HepG2 (cell line): ENCODE data around the gene CCRL2. TPM values are rescaled to one million over a fixed set of nuclear protein-coding genes. Genes with fewer than 3 reads are reported as not detected.

ENCODE experiments used
- ATAC-seq: fragments of 200-7000 bp; cut with Tn5 transposase; 3 replicates; pipeline ENCODE4 v1.9.1; 2020; ENCODE audit warnings: mild to moderate bottlenecking, moderate library complexity
- BruUV-seq: library from RNA; stranded (reverse); fragments of 400-500 nt; replicated peaks from 2 replicates; lab custom pipeline; 2021; lab: Mats Ljungman, UMichigan
- CTCF ChIA-PET: fragments of 300-600 bp; formaldehyde crosslinking; extraction: SDS; loops from one replicate; lab custom pipeline; 2021; ENCODE audit warnings: low total read pairs, inconsistent platforms, low intra/inter-chr PET ratio; lab: Yijun Ruan, JAX
- POLR2A ChIA-PET: fragments of 350-600 bp; sonication (Branson Sonifier 250); formaldehyde crosslinking; loops from one replicate; lab custom pipeline; 2020; ENCODE audit warnings: antibody characterized with exemption, inconsistent platforms; lab: Yijun Ruan, JAX
- DNase-seq: peaks from one replicate; pipeline ENCODE4 v3.0.0-alpha.2; 2015; ENCODE audit warnings: low spot score
- FAIRE-seq: peaks from 3 replicates; lab custom pipeline; 2011; peaks lifted over from hg19 to GRCh38; lab: Jason Lieb, UNC
- H2AFZ ChIP-seq: one replicate; pipeline ENCODE4 v1.6.1; 2011; ENCODE audit warnings: low read length, inconsistent platforms
- H3K27ac ChIP-seq: fragments of 300-600 bp; 3 replicates; pipeline ENCODE4 v1.8.0; 2011; ENCODE audit warnings: mixed run types, mild to moderate bottlenecking, mixed read lengths, low read length, inconsistent platforms; ENCODE audit not compliant: insufficient read depth; ENCODE audit errors: extremely low read length
- H3K27me3 ChIP-seq, 2 experiments: fragments of 200-600 bp in 1 of 2; 2 replicates in 1 of 2; 3 replicates in 1 of 2; pipeline versions ENCODE4 v1.6.0 to v1.8.0; 2011; ENCODE audit warnings: low read length in 2 of 2, mild to moderate bottlenecking in 2 of 2, moderate library complexity in 2 of 2, inconsistent platforms in 1 of 2; ENCODE audit not compliant: insufficient read depth in 2 of 2, control insufficient read depth in 1 of 2
- H3K36me3 ChIP-seq, 2 experiments: fragments of 200-600 bp in 1 of 2; replicated peaks in 1 of 2; 2 replicates in 1 of 2; 3 replicates in 1 of 2; pipeline versions ENCODE4 v1.5.1 to v1.8.0; 2011; ENCODE audit warnings: low read length in 2 of 2, inconsistent platforms in 1 of 2; ENCODE audit not compliant: insufficient read depth in 2 of 2, control insufficient read depth in 1 of 2
- H3K4me1 ChIP-seq: 2 replicates; pipeline ENCODE4 v1.5.1; 2012; ENCODE audit warnings: low read length, inconsistent platforms; ENCODE audit not compliant: insufficient read depth
- H3K4me2 ChIP-seq: 2 replicates; pipeline ENCODE4 v1.6.0; 2011; ENCODE audit warnings: low read depth, low read length, inconsistent platforms
- H3K4me3 ChIP-seq, 3 experiments: fragments of 200-600 bp in 1 of 3; sonication (generic), shearing (Covaris generic) in 1 of 3; replicated peaks in 1 of 3; 2 replicates each; pipeline ENCODE4 v1.5.1; 2011 to 2016; ENCODE audit warnings: low read length in 3 of 3, inconsistent platforms in 2 of 3, low read depth in 2 of 3, mild to moderate bottlenecking in 2 of 3, control low read depth in 1 of 3, mixed read lengths in 1 of 3; ENCODE audit not compliant: insufficient read depth in 1 of 3
- H3K79me2 ChIP-seq: one replicate; pipeline ENCODE4 v1.6.1; 2011; ENCODE audit warnings: low read length, inconsistent platforms; ENCODE audit not compliant: insufficient read depth
- H3K9ac ChIP-seq: 2 replicates; pipeline ENCODE4 v1.6.0; 2011; ENCODE audit warnings: mild to moderate bottlenecking, low read depth, low read length, inconsistent platforms; ENCODE audit not compliant: insufficient read depth
- H3K9me3 ChIP-seq: 2 replicates; pipeline ENCODE4 v1.5.1; 2012; ENCODE audit warnings: mild to moderate bottlenecking, low read length
- H4K20me1 ChIP-seq: 2 replicates; pipeline ENCODE4 v1.6.0; 2011; ENCODE audit warnings: inconsistent platforms, mild to moderate bottlenecking, low read length, moderate library complexity; ENCODE audit not compliant: insufficient read depth
- AFF4 ChIP-seq: sonication (generic); formaldehyde crosslinking; IDR thresholded peaks from 2 replicates; pipeline ENCODE4 v1.4.0; 2020; ENCODE audit warnings: missing genetic modification reagents
- ATF4 ChIP-seq, 2 experiments: fragments of 450-650 bp in 1 of 2; sonication (generic) in 1 of 2; formaldehyde crosslinking; IDR thresholded peaks; 2 replicates each; pipeline versions ENCODE4 v1.5.0 to v1.8.0; 2020 to 2022; ENCODE audit warnings: mild to moderate bottlenecking in 1 of 2, missing genetic modification reagents in 1 of 2
- ETV6 ChIP-seq: sonication (generic); formaldehyde crosslinking; conservative IDR thresholded peaks from 2 replicates; pipeline ENCODE4 v1.4.0; 2020; ENCODE audit warnings: missing genetic modification reagents
- HNF4A ChIP-seq: sonication (generic); formaldehyde crosslinking; IDR thresholded peaks from 2 replicates; pipeline ENCODE4 v1.4.0; 2020; ENCODE audit warnings: missing genetic modification reagents
- HOXA9 ChIP-seq: sonication (generic); formaldehyde crosslinking; IDR thresholded peaks from 2 replicates; pipeline ENCODE4 v1.8.1; 2022; ENCODE audit warnings: missing genetic modification reagents, mild to moderate bottlenecking, moderate library complexity, borderline replicate concordance
- ISL2 ChIP-seq: sonication (generic); formaldehyde crosslinking; IDR thresholded peaks from 2 replicates; pipeline ENCODE4 v1.5.0; 2020; ENCODE audit warnings: missing genetic modification reagents
- SMAD1 ChIP-seq: sonication (generic); formaldehyde crosslinking; IDR thresholded peaks from 2 replicates; pipeline ENCODE4 v1.4.0; 2020; ENCODE audit warnings: missing genetic modification reagents, low read depth, mild to moderate bottlenecking, borderline replicate concordance
- TP53 ChIP-seq: sonication (generic); formaldehyde crosslinking; conservative IDR thresholded peaks from 2 replicates; pipeline ENCODE4 v1.4.0; 2020; ENCODE audit warnings: missing genetic modification reagents
- ZNF317 ChIP-seq: sonication (generic); formaldehyde crosslinking; IDR thresholded peaks from 2 replicates; pipeline ENCODE4 v1.5.0; 2020; ENCODE audit warnings: mild to moderate bottlenecking, missing genetic modification reagents
- ZNF570 ChIP-seq: sonication (generic); formaldehyde crosslinking; IDR thresholded peaks from 2 replicates; pipeline ENCODE4 v1.4.0; 2020; ENCODE audit warnings: mild to moderate bottlenecking, missing genetic modification reagents, borderline replicate concordance
- ZNF678 ChIP-seq: sonication (generic); formaldehyde crosslinking; IDR thresholded peaks from 2 replicates; pipeline ENCODE4 v1.4.0; 2020; ENCODE audit warnings: mild to moderate bottlenecking, missing genetic modification reagents
- ZNF746 ChIP-seq: sonication (generic); formaldehyde crosslinking; IDR thresholded peaks from 2 replicates; pipeline ENCODE4 v1.8.0; 2022; ENCODE audit warnings: mild to moderate bottlenecking, missing genetic modification reagents
- ZNF788 ChIP-seq: sonication (generic); formaldehyde crosslinking; IDR thresholded peaks from 2 replicates; pipeline ENCODE4 v1.5.0; 2020; ENCODE audit warnings: mild to moderate bottlenecking, missing genetic modification reagents, borderline replicate concordance
- WGBS: methylation state at CpG from one replicate; pipeline ENCODE4 v1.1.6; 2017; ENCODE audit warnings: low lambda C conversion rate; 5-methylcytosine and 5-hydroxymethylcytosine counted together
- in situ Hi-C: cut with HindIII; loops from 2 replicates; pipeline ENCODE4 v1.10.0; 2017; ENCODE audit warnings: low pct_unique_long_range_greater_than_20kb; ENCODE audit not compliant: extremely low pct_ligation_motif_present
- intact Hi-C: fragments of 100-400 bp; cut with micrococcal nuclease; formaldehyde crosslinking; loops from one replicate; pipeline ENCODE4 v1.10.0; 2022; ENCODE audit not compliant: unreplicated experiment
- polyA plus RNA-seq, 8 experiments: library from polyadenylated mRNA; depleted of rRNA in 3 of 8; stranded (reverse) in 7 of 8; unstranded in 1 of 8; fragments of >200 nt; fragmentation: Illumina TruSeq in 4 of 8; extraction: Trizol in 4 of 8; gene quantifications; 2 replicates each; pipeline versions ENCODE4 v1.2.1 to v1.2.3, GENCODE V29; 2011 to 2016; ENCODE audit warnings: low read depth in 4 of 8, missing spikeins in 1 of 8, mixed read lengths in 1 of 8; ENCODE audit not compliant: insufficient read depth in 1 of 8
- total RNA-seq, 5 experiments: library from RNA; depleted of rRNA; stranded (reverse); fragments of >200 nt; fragmentation: Illumina TruSeq; extraction: Trizol; gene quantifications; 2 replicates each; pipeline ENCODE4 v1.2.3, GENCODE V29; 2016; ENCODE audit warnings: low read depth in 1 of 5
- TF ChIP-seq, protein P1 (sequence below): IDR thresholded peaks from 2 replicates; pipeline ENCODE4 v1.6.1; 2012; ENCODE audit warnings: low read length, improper control_type of control experiment

CCRL2 gene
- total and polyA plus RNA-seq, 2 of the 13 experiments (the other 11 are each of a cell fraction or from before 2014, with no cell fraction given) = not detected

DNA sequence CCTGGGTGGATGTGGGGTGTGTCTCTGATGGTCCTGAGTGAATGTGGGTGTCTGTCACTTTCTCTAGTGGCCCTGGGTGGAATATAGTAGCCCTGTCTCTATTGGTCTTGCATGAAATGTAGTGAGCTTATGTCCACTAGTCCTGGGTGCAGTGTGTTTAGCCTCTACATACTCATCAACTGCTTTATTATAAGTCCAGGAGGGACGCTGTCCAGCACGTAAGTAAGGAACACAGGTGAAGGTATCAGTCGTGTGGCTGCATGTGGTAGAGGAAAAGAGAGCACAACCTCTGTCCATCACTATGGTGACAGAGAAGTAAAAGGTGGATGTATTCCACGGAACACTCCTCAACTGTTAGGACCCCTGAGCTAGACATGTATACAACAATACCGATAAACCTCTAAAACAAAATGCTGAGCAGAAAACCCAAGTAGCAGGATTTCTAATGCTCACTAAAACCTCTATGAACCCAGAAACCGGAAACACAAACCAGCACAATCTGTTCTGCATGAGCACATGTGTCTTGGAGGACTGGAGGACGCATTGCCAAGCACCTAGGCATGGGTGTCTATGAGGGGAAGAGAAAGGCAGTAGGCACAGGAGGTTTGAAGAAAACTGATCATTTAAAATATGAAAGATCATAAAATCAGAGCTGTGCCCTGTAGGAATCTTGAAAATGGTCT is 46.6 kb downstream of the CCRL2 start (continued):
- TF ChIP-seq ETV6 (CRISPR knock-in tag) = no peak
- TF ChIP-seq ZNF317 (CRISPR knock-in tag) = no peak
- TF ChIP-seq, all 625 proteins: peak for 0

GRCh38 chr3:46454209-46454595 is 47.1 kb downstream of the CCRL2 start:
- intact Hi-C loops = no loop called here
- no peak overlapping the region for H3K4me3 ChIP-seq
- TF ChIP-seq ZNF570 (CRISPR knock-in tag) = no peak
- TF ChIP-seq ZNF746 (CRISPR knock-in tag) = no peak
- TF ChIP-seq HOXA9 (CRISPR knock-in tag) = no peak
- TF ChIP-seq ZNF678 (CRISPR knock-in tag) = no peak
- no peak for TF ChIP-seq ZNF788 (CRISPR knock-in tag)
- TF ChIP-seq HNF4A (CRISPR knock-in tag) = no peak
- TF ChIP-seq ISL2 (CRISPR knock-in tag) = no peak
- TF ChIP-seq TP53 (CRISPR knock-in tag) = no peak
- TF ChIP-seq, protein P1, sequence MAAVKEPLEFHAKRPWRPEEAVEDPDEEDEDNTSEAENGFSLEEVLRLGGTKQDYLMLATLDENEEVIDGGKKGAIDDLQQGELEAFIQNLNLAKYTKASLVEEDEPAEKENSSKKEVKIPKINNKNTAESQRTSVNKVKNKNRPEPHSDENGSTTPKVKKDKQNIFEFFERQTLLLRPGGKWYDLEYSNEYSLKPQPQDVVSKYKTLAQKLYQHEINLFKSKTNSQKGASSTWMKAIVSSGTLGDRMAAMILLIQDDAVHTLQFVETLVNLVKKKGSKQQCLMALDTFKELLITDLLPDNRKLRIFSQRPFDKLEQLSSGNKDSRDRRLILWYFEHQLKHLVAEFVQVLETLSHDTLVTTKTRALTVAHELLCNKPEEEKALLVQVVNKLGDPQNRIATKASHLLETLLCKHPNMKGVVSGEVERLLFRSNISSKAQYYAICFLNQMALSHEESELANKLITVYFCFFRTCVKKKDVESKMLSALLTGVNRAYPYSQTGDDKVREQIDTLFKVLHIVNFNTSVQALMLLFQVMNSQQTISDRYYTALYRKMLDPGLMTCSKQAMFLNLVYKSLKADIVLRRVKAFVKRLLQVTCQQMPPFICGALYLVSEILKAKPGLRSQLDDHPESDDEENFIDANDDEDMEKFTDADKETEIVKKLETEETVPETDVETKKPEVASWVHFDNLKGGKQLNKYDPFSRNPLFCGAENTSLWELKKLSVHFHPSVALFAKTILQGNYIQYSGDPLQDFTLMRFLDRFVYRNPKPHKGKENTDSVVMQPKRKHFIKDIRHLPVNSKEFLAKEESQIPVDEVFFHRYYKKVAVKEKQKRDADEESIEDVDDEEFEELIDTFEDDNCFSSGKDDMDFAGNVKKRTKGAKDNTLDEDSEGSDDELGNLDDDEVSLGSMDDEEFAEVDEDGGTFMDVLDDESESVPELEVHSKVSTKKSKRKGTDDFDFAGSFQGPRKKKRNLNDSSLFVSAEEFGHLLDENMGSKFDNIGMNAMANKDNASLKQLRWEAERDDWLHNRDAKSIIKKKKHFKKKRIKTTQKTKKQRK = no peak
- no peak for TF ChIP-seq AFF4 (CRISPR knock-in tag)
- TF ChIP-seq ATF4 (CRISPR knock-in tag; IDR thresholded peaks at IDR 0.05) = no peak
- no peak for TF ChIP-seq SMAD1 (CRISPR knock-in tag)

More at GRCh38 chr3:46454209-46454595, 47.1 kb downstream of the CCRL2 start:
- Histone ChIP-seq H3K27ac (no peak overlapping the region), H3K4me2 (no peak overlapping the region), H3K79me2 (no peaks in the 10 kb centered on the region), H3K4me1 (no peaks in the 10 kb centered on the region), H3K36me3 (no peaks in the 10 kb centered on the region), H3K9ac (no peak overlapping the region), H4K20me1 (no peaks in the 10 kb centered on the region), H3K27me3 (peaks cover 3 to 19% of the 10 kb centered on the region in 2 experiments; a peak in 3 of 5 replicates), H2AFZ (no peak overlapping the region), H3K9me3 (no peaks in the 10 kb centered on the region)
- CTCF ChIA-PET = no interaction called here
- POLR2A ChIA-PET = no interaction called here
- 4% methylated on average over 3 of the region's 3 CpGs for WGBS
- in situ Hi-C loops = no loop called here
- no TSS peak for BruUV-seq
- no peak for ATAC-seq
- DNase-seq = no peak
- no peak for FAIRE-seq
